GM18907 (cell line): ENCODE data around the gene NUP42.
"Not testable (repeated sequence)": the region's sequence is repeated elsewhere in the genome, so short reads cannot be mapped to it uniquely, and the experiment has no call there.

ENCODE experiments used
- ATAC-seq: cut with Tn5 transposase; IDR thresholded peaks from one replicate; pipeline ENCODE4 v1.9.1; 2021; ENCODE audit warnings: mild to moderate bottlenecking, moderate library complexity; ENCODE audit not compliant: unreplicated experiment

The NUP42 gene

DNA sequence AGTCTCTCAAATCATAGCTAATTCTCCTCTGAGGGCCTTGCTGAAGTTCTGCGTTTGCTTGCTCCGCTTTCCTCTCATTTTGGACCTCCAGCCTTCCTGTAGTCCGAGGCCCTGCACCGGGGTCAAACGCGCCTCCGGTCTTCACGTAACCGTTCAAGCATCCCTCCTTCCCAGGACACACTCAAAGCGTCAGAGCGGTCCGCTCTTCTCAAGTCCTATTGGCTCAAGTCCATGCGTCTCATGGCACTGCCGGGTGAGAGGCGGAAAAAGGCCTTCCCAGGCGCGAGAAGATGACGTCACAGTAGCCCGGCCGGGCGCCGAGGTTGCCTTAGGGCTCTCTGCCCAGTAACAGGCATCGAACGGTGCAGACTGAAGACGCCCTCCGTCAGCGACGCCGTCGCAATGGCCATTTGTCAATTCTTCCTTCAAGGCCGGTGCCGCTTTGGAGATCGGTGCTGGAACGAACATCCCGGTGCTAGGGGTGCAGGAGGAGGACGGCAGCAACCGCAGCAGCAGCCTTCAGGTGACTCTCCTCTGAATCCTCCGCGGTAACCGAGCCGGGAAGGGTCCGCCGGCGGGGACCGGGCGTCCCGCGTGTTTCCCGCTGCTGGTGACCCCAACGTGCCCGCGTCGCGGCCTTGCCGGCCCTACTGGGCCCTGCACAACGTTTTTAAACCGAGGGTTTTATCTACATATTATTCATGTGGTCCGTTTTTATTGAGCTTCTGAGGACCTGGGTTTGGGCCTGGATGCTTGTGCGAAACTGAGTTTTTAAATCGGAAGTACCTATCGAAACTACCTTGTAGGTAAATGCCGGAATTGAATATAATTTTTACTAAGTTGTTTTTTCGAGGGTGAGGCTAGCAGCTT lies at the start of gene NUP42:
NUP42 (plus strand) TSS at position 365 of the 870 bp plus-strand sequence; CDS start at position 403, 38 bp downstream.
- peak; percentile 94 for ATAC-seq

DNA sequence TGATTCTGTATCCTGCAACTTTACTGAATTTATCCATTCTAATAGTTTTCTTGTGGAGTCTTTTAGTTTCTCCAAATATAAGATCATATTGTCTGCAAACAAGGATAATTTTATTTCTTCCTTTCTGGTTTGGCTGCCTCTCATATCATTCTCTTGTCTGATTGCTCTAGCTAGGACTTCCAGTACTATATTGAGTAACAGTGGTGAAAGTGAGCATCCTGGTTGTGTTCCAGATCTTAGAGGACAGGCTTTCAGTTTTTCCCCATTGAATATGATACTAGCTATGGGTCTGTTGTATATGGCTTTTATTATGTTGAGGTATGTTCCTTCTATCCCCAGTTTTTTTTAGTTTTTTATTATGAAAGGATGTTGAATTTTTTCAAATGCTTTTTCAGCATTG lies 48.1 kb upstream of the NUP42 start:
- no peak for ATAC-seq

DNA sequence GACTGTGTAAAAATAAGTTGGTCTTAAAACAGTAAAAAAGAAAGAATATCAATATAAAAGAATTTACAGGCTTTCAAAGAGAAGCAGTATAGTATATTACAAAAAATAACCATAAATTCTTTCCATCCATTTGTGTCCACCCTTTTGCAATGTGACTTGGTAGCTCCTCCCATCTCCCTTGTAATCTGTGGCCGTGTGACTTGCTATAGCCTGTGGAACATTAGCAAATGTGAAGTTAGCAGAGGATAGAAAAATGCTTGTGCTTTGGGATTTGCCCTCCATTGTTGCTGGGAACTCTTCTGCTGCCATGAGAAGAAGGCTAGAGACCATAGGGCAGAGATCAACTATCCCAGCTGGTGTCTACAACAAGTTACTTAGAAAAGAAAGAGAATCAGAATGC lies 46.1 kb upstream of the NUP42 start:
- ATAC-seq = no peak

DNA sequence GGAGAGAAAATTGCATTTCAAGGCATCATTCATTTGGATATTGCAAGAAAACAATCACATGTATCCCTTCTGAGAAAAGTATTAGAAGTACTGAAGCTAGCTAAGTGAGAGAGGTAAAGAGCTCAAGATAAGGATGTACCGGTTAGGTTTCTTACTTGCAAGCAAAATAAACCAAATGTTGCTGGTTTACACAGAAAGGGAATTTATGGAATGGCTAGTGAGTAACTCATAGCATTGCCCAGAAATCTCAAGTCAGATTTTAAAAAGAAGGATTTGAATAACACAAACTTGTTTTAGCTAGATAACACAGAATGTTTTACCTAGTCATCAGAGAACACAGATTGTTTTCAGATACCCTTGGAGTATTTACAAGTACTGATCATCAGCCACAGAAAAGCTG lies 45.6 kb upstream of the NUP42 start:
- ATAC-seq = no peak

- no peak for ATAC-seq
These were observed 24.2 kb upstream of the NUP42 start for GRCh38 chr7:23157679-23158078.

- ATAC-seq = no peak
These were observed 23.3 kb upstream of the NUP42 start for GRCh38 chr7:23158546-23158945.

DNA sequence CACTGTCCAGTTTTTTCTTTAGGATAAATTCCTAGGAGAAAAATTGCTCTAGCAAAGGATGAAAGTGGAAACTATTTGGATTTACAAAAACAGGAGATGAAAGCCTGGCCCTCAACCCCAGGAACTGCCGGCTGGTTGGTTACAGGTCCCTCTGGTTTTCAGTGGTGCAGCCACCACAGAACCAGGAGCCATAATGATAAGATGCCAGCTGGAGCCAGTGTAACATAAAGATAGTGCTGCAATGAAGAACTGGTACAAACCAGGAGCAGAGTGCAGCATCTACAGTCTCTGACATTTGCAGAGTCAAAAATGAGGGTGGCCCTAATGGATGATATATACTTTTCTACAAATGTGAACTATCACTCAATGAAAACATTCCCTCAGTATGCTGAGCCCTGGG lies 20.4 kb upstream of the NUP42 start:
- ATAC-seq = no peak

DNA sequence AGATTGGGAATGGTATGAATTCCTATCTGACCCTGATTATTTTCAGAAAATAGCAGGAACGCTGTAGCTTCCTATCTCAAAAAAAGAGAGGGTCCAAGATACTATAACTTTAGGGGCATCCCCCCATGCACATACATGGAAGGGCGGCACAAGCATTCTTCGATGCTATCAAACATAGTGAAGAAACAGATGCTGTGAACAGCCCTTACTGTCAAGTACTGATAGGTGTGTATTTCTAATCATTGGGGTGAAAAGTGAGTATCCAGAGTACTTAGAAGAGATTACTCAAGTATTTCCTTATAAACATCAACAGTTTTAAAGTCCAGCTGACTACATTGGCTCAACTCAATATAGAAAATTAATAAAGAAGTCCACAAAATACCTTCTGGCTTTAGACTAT lies 17.0 kb upstream of the NUP42 start:
- ATAC-seq = no peak

- no peak for ATAC-seq
These were observed 16.5 kb upstream of the NUP42 start for GRCh38 chr7:23165316-23165715.

DNA sequence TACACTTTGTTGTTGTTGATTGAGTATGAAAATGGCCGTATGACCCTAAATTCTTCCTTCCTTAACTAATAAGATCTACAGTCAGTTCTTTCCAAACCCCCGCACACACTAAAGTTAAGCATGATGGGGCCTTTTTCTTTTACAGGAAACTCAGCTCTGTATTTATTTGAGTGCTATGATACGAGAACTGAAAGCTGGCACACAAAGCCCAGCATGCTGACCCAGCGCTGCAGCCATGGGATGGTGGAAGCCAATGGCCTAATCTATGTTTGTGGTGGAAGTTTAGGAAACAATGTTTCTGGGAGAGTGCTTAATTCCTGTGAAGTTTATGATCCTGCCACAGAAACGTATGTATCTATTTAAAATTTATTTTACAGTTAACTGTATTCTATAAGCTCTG lies 14.2 kb upstream of the NUP42 start:
- ATAC-seq = no peak

- ATAC-seq = no peak
These were observed 13.6 kb upstream of the NUP42 start for GRCh38 chr7:23168111-23168885.

DNA sequence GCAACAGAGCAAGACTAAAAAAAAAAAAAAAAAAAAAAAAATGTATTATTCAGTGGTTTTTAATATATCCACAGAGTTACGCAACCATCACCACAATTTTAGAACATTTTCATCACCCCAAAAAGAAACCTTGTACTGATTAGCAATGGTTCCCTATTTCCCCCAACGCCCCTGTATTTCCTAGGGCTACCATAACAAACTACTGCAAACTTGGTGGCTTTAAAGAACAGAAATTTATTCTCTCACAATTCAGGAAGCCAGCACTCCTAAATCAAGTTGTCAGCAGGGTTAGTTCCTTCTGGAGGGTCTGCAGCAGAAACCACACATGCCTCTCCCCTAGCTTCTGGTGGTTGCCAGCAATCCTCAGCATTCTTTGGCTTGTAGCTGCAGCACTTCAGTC lies 5.9 kb upstream of the NUP42 start:
- no peak for ATAC-seq

GRCh38 chr7:23183279-23184012 lies 1.6 kb downstream of the NUP42 start:
- ATAC-seq = no peak

GRCh38 chr7:23184291-23184690 lies 2.4 kb downstream of the NUP42 start:
- ATAC-seq = no peak

DNA sequence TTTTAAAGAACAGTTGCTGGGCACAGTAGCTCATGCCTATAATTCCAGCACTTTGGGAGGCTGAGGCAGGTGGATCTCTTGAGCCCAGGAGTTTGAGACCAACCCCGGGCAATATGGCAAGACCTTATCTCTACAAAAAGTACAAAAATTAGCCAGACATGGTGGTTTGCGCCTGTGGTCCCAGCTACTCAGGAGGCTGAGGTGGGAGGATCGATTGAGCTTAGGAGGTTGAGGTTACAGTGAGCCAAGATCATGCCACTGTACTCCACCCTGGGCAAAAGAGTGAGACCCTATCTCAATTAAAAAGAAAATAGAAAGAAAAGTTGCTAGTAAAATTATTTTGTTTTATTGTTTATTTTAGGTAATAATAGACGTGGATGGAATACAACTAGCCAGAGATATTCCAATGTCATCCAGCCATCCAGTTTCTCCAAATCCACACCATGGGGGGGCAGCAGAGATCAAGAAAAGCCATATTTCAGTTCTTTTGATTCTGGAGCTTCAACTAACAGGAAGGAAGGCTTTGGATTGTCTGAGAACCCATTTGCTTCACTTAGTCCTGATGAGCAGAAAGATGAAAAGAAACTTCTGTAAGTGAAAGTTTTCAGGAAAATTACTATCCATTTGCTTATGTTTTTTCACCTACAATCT lies 3.0 kb downstream of the NUP42 start:
- ATAC-seq = no peak

- ATAC-seq = no peak
These were observed 4.1 kb downstream of the NUP42 start for GRCh38 chr7:23185980-23186379.

DNA sequence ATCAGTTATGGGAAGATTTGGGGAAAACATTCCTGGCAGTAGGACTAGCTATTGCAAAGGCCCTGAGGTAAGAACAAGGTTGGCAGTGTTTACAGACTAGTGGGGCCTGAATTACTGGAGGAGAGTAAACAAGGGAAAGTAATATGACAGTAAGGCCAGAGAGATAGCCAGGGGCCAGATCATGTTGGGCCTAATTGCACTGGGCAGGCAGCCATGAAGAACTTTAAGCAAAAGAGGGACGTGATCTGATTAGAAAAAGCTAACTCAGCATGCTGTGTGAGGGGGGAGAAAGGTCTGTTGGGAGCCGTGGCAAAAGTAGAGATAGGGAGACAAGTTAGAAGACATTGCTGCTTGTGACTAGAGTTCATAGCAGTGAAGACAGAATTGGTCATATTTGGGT lies 9.2 kb downstream of the NUP42 start:
- ATAC-seq = no peak

DNA sequence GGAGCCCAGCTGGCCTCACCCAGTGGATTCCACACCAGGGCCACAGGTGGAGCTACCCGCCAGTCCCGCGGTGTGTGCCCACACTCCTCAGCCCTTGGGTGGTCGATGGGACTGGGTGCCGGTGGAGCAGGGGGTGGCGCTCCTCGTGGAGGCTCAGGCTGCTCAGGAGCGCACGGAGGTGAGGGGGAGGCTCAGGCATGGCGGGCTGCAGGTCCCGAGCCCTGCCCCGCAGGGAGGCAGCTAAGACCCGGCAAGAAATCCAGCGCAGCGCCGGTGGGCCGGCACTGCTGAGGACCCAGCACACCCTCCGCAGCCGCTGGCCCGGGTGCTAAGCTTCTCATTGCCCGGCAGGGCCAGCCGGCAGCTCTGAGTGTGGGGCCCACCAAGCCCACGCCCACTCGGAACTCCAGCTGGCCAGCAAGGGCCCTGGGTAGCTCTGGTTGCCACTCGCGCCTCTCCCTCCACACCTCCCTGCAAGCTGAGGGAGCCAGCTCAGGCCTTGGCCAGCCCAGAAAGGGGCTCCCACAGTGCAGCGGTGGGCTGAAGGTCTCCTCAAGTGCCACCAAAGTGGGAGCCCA lies 11.9 kb downstream of the NUP42 start:
- ATAC-seq = not testable (repeated sequence)

DNA sequence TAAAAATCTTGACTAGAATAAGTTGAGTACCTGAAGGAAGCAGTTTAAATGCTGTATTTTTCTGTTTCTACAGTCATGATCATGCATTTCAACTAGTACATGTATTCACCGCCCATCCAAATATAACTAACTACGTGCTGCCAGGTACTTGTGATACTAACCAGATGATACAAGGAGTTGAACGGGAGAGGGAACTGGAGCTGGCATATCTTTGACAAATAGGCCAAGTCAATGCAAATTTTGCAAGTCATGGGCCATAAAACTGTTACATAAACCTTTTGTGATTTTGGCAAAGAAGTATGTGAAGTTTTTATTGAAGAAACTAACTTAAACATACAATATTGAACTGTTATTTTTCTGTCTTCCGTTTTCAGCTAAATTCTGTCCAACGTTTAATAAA lies 14.5 kb downstream of the NUP42 start:
- no peak for ATAC-seq

DNA sequence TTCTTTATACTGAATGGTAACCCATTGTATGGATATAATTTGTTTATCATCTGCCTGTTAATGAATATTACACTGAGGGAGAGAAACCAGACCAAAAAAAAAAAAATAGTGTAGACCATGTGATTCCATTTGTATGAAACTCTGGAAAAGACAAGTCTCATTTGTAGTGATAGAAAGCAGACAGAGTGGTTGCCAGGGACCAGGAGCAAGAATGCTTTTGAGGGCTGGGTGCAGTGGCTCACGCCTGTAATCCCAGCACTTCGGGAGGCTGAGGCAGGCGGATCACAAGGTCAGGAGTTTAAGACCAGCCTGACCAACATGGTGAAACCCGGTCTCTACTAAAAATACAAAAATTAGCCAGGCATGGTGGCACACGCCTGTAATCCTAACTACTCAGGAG lies 15.9 kb downstream of the NUP42 start:
- not testable (repeated sequence) for ATAC-seq

DNA sequence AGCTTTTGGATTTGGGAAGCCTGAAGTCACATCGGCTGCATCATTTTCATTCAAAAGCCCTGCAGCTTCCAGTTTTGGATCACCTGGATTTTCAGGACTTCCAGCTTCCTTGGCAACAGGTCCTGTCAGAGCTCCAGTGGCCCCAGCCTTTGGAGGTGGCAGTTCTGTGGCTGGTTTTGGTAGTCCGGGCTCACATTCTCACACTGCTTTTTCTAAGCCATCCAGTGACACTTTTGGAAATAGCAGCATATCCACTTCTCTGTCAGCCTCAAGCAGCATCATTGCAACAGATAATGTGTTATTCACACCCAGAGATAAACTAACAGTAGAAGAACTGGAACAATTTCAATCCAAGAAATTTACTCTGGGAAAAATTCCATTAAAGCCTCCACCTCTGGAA lies 18.5 kb downstream of the NUP42 start:
- ATAC-seq = no peak
